Panc1 (cell line): ENCODE results near the gene CACFD1.

Experiments used
- POLR2AphosphoS5 ChIP-seq: IDR thresholded peaks from 2 replicates; pipeline ENCODE4 v1.6.1; 2012; ENCODE audit warnings: mild to moderate bottlenecking, low read depth, low read length, moderate library complexity
- TF ChIP-seq, protein P1 (sequence below): fragments of 450-650 bp; IDR thresholded peaks from 2 replicates; pipeline ENCODE4 v1.5.1; 2017; ENCODE audit warnings: mild to moderate bottlenecking
- TF ChIP-seq, protein P2 (sequence below), 2 experiments: IDR thresholded peaks; 2 replicates each; pipeline ENCODE4 v1.6.1; 2011 to 2012; ENCODE audit warnings: low read depth in 2 of 2, control low read depth in 1 of 2, low read length in 1 of 2, mild to moderate bottlenecking in 1 of 2, moderate library complexity in 1 of 2; ENCODE audit not compliant: insufficient read depth in 1 of 2

DNA sequence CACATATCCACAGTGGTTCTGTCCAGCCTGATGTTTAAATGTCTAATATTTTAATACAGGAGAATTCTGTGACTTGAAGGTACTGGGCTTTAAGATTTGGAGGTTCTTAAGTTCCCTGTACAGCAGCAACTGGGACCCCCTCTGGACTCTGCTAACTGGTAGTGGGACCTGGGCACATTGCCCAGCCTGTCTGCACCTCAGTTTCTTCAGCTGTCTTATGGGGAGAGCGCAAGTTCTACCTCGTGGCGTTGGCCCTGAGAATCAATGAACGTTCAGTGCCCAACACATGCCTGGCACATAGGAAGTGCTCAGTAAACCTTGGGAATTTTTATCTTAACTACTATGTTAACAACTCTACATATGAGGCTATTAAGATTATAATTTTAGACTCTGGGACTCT is 17.7 kb downstream of the CACFD1 start:
- no peak for TF ChIP-seq POLR2AphosphoS5
- TF ChIP-seq, protein P1, sequence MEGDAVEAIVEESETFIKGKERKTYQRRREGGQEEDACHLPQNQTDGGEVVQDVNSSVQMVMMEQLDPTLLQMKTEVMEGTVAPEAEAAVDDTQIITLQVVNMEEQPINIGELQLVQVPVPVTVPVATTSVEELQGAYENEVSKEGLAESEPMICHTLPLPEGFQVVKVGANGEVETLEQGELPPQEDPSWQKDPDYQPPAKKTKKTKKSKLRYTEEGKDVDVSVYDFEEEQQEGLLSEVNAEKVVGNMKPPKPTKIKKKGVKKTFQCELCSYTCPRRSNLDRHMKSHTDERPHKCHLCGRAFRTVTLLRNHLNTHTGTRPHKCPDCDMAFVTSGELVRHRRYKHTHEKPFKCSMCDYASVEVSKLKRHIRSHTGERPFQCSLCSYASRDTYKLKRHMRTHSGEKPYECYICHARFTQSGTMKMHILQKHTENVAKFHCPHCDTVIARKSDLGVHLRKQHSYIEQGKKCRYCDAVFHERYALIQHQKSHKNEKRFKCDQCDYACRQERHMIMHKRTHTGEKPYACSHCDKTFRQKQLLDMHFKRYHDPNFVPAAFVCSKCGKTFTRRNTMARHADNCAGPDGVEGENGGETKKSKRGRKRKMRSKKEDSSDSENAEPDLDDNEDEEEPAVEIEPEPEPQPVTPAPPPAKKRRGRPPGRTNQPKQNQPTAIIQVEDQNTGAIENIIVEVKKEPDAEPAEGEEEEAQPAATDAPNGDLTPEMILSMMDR = no peak
- TF ChIP-seq, protein P2, sequence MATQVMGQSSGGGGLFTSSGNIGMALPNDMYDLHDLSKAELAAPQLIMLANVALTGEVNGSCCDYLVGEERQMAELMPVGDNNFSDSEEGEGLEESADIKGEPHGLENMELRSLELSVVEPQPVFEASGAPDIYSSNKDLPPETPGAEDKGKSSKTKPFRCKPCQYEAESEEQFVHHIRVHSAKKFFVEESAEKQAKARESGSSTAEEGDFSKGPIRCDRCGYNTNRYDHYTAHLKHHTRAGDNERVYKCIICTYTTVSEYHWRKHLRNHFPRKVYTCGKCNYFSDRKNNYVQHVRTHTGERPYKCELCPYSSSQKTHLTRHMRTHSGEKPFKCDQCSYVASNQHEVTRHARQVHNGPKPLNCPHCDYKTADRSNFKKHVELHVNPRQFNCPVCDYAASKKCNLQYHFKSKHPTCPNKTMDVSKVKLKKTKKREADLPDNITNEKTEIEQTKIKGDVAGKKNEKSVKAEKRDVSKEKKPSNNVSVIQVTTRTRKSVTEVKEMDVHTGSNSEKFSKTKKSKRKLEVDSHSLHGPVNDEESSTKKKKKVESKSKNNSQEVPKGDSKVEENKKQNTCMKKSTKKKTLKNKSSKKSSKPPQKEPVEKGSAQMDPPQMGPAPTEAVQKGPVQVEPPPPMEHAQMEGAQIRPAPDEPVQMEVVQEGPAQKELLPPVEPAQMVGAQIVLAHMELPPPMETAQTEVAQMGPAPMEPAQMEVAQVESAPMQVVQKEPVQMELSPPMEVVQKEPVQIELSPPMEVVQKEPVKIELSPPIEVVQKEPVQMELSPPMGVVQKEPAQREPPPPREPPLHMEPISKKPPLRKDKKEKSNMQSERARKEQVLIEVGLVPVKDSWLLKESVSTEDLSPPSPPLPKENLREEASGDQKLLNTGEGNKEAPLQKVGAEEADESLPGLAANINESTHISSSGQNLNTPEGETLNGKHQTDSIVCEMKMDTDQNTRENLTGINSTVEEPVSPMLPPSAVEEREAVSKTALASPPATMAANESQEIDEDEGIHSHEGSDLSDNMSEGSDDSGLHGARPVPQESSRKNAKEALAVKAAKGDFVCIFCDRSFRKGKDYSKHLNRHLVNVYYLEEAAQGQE (IDR thresholded peaks at IDR 0.05; ENCODE audit: insufficient read depth in 1 of 2, low read depth in 2 of 2, low read length in 1 of 2) = no peak
